NK-92 (cell line): Measurements from ENCODE around the gene YTHDF1.

Experiments
- DNase-seq: peaks from one replicate; lab custom pipeline; 2025; ENCODE audit not compliant: unreplicated experiment; lab: John Stamatoyannopoulos, UW

Gene YTHDF1

DNA sequence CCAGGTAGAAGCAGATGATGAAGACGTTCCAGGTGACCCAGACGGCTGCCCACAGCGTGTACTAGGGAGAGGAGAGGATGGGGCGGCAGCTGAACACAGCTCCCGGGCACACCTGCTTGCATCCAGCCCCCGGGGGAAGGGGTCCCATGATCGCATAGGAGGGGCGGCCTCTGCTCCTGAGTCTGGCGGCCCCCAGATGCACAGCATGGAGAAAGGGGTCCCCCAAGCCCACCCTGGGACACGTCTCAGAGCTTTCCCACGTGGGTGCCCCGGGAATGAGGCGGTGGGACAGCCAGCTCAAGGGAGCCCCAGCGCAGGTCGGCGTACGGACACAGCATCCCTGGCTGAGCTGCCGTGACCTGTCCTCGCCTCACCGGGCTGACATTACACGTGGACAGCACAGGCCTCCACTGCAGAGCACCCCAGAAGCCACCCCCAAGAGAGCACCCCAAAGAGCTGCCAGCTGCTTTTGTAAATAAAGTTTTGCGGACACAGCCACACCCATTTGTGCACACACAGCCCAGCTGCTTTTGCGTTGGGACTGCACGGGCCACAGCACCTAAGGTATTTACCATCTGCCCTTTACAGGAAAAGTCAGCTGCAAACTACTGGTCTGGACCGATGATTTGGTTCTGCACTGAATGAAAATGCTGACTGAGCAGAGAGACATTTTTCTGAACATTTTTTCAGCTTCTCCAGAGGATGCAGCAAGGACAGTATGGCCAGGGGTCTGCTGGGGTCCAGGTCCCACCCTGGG, 33.1 kb upstream of the YTHDF1 start:
- DNase-seq = no peak

GRCh38 chr20:63247671-63248228, 31.8 kb upstream of the YTHDF1 start:
- no peak for DNase-seq

DNA sequence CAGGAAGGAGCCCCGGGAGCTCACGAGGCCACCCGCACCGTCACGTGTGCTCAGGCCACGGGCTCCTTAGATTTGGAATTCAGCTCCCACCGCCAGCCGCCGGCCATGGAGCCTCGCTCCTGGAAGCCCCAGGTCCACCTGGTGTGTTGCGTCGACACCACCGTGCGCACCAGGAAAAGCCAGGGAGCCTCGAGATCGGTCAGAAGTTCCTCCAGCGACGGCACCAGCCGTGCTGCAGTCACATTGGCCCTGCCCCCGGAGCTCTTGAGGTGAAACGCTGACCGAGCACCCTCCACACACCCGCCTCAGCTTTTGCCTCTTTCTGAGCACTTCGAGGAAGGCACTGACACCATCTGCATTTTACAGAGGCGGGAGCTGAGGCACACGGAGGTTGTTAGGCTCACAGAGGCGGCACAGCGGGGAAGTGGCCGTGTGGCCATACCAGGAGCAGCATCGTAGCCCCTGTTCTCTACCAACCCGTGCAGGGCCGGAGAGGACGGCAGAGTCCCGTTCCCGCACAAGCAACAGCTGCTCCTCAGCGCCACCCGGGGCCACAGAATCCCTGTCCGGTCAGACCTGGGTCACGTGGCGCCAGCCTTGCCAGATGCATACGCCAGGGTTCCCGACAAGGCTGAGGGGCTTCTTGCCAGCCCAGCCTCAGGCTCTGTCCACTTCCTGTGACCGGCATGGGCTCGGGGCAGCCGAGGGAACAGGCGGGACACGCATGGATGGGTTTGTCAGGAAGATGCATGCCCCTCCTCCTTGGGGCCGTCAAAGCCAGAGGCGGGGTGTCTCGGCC, 30.8 kb upstream of the YTHDF1 start:
- DNase-seq = no peak

DNA sequence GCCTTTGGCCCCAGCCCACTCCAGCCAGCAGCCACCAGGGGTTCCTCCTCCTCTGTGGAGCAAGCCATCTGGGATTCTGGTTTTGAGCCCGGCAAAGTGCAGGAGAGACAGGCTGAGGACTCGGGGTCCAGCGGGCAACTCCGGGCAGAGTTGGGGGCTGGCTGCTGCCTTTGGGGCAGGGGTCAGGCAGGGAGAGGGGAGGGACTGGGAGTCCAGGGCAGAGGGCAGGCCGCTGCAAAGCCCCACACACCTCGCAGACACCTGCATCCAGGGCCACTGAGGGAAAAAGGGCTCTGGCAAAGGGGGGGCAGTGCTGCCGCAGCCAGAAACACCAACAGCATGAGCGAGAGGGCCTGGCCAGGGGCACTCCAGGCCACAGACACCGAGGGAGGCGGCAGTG, 28.5 kb upstream of the YTHDF1 start:
- no peak for DNase-seq

DNA sequence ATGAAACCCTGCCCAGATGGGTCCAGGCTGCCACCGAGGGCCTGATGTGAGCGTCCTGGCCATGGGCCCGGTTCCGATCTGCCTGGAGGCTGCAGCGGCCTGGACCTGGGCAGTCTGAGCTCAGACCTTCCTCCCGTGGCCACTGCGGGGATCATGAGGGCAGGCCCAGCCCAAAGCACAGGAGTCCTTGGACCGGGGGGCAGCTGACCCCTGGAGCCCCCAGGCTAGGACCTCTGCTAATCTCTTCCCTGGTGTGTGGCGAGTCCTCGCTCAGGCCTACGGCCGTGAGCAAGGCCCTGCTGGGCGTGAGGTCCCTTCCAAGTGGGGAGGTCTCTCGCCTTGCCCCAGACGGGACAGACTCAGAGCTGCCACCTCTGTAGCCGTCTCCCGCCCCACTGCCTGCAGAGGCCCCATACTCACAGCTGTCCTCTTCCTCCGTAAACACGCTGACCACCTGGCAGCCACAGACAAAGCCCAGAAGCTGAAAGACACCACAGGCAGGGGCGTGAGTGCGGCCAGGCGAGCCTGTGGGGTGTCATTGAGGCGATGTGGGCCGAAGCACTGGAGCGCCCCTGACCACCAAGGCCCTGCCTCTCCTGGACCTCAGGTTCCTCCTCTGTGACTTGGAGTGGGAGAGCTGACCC, 27.8 kb upstream of the YTHDF1 start:
- no peak for DNase-seq

GRCh38 chr20:63242736-63243135, 26.8 kb upstream of the YTHDF1 start:
- no peak for DNase-seq

GRCh38 chr20:63241272-63241671, 25.3 kb upstream of the YTHDF1 start:
- DNase-seq = no peak

DNA sequence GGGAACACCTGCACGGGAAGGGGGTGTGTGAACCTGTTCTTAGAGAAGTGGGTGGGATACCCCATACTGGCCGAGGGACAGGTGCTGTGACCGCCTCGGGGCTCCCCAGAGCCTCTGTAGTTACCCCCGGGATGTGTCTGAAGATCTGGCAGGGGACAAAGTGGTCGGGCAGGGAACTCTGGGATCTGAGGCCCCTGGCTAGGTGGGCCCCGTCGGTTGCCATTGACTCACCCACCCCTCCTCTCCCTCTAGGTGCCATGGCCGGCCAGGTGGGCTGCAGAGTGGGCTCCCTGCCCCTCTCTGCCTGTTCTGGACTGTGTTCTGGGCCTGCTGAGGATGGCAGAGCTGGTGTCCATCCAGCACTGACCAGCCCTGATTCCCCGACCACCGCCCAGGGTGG, 24.1 kb upstream of the YTHDF1 start:
- DNase-seq = no peak

DNA sequence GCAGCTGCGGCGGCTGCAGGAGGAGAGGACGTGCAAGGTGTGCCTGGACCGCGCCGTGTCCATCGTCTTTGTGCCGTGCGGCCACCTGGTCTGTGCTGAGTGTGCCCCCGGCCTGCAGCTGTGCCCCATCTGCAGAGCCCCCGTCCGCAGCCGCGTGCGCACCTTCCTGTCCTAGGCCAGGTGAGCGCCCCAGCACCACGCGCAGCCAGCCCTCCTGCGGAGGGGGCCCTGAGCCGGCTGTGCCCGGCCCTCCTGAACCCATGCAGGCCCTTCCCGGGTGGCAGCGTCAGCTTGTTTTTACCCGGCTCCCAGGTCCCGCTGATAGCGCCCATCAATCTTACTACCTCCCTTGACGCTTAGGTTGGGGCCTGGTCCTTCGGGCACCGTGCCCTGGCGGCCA, 23.5 kb upstream of the YTHDF1 start:
- no peak for DNase-seq

DNA sequence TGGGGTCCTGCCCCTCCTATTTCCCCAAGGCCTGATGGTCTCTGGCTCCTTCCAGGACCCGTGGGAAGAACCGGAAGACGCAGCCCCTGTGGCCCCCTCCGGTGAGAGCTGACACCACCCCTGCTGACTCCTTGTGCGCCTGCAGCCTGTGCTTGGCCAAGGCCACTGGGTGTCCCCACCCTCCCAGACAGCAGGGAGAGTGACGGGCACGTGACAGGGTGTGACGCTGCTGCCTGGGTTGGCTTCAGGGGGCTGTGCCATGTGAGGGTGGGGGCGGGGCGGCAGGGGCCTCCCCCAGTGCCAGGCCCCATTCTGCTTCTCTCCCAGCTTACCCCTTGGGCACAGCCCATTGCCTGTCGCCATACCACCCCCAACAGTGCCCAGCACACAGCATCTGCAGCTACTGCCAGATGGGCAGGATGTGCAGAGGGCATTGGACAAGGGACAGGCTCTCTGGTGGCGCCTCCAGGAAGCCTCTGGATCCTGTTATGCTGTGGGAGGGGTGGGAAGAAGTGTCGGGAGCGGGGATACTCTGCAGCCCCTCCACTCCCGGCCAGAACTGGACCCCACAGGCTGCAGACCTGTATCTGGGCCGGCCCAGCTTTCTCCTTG, 22.7 kb upstream of the YTHDF1 start:
- DNase-seq = no peak

DNA sequence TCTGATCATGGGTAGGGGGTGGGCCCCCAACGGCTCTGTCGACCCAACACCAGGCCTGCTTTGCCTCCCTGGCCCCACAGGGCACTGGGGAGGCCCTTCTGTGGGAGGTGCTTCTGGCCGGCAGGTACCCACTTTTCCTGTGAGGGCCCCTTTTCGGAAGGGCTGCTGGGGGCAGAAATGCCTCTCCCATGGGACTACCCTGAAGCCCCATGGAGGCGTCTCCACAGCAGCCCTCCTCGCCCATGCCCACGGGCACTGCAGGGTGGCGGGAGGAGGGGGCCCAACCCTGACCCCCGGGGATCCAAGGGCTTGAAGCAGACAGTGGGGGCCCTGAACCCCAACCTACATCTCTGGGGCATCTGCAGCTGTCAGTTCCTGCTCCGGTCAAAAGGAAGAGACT, 22.1 kb upstream of the YTHDF1 start:
- no peak for DNase-seq

DNA sequence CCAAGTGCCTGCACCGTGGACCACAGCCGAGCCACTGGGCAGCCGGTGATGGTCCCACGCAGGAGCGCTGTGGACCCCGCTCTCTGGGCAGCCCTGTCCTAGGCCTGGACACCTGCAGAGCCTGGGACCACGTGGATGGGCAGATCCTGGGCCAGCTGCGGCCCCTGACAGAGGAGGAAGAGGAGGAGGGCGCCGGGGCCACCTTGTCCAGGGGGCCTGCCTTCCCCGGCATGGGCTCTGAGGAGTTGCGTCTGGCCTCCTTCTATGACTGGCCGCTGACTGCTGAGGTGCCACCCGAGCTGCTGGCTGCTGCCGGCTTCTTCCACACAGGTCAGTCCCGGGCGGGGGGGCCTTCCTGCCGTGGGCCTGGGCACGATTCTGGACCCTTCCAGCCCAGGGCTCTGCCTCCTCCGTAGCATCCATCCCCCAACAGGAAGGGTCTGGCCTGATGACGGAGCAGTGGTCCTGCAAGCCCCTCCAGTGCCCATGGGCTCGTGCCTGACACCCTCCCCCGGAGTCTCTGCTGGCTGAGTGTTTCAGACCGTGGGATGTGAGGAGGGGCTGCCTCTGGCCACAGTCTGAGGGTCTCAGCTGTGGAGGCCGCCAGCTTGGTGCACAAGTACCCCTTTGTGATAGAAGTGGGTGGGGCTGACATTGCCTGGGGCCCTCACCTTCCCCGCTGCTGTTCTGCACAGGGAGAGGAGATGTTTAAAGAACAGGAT, 20.3 kb upstream of the YTHDF1 start:
- DNase-seq = no peak

GRCh38 chr20:63235399-63235983, 19.6 kb upstream of the YTHDF1 start, which contains the start of gene BIRC7:
TSS of gene BIRC7 (plus strand) at chr20:63235905. CDS start at chr20:63236097, 192 bp downstream.
- DNase-seq = no peak

GRCh38 chr20:63234693-63235398, 18.9 kb upstream of the YTHDF1 start:
- DNase-seq = no peak

- DNase-seq = no peak
Observed at GRCh38 chr20:63233924-63234323, 18.0 kb upstream of the YTHDF1 start.

DNA sequence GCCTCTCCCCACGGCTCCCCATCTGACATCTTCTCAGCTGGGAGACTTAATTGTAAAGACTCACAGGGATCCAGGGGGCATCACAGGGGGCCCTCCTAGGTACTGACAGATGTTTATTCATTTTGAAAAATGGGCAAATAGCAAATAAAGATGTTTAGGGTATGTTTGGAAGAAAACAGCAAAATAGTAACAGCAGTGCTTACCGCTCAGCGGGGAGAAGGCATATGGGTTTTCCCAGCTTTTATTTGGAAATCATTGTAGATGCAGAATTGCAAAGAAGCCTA, 17.1 kb upstream of the YTHDF1 start:
- DNase-seq = no peak

DNA sequence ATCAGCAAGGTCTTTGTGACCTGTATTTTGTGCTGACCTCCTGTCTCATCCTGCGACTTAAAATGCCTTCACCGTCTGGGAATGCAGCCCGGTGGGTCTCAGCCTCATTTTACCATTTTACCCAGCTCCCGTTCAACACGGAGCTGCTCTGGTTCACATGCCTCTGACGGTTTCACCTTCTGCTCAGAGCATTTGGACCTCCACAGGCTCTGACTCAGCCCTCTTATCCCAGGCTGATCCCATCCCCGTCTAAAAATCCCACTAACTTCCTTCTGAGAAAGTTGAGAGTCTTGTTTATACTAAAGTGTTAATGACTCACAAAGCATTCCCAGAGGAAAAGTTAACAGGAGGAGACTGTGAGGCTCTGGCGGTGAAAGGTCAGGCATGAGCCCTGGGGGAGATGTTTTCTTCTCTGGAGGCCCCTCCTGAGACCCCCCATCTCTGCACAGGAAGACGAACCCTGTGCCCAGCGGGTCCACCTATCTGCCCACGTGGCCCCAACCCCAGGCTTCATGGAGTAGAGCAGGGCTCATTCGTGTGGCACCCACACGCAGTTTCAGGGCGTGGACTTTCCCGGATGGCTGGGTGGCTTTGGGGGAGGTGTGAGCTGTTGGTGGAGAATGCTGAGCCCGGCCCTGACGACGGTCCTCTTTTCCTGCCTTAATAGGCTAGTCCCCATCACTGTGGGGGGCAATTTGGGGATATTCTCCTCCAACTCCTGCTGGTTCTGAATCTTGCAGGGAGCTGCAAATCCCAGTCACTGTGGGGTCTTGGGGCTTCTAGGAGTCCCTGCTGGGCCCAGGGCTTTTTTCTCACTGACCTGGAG, 16.5 kb upstream of the YTHDF1 start:
- DNase-seq = no peak

DNA sequence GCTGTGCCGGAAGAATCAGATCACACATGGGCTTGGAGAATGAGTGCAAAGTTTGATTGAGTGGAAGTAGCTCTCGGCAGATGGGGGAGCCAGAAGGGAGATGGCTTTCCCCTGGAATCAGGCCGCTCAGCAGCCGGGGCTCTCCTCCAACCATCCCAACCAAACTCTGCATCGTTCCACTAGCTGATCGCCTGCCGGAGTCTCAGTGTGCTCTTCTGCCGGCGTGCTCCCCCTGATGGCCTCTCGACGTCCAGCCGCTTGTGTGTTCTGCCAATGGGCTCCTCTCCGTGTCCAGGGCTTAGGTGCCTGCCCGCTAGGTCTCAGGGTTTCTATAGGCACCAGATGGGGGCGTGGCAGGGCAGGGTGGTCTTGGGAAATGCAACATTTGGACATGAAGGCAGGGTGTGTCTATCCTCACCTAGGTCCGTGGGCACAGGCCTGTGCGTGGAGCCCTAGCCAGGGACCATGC, 14.9 kb upstream of the YTHDF1 start:
- no peak for DNase-seq

- DNase-seq = no peak
Observed at GRCh38 chr20:63228806-63229205, 12.9 kb upstream of the YTHDF1 start.
